GM10266 (cell line): ENCODE results near the gene LRRC4C.

ENCODE experiments used
- DNase-seq: peaks from one replicate; pipeline ENCODE4 v3.0.0; 2012; ENCODE audit errors: extremely low spot score
- TF ChIP-seq, protein P1 (sequence below): IDR thresholded peaks from 2 replicates; pipeline ENCODE4 v1.5.1; 2012; ENCODE audit warnings: mild to moderate bottlenecking, low read depth; ENCODE audit not compliant: control insufficient read depth, insufficient read depth; ENCODE audit errors: missing control alignments

Gene LRRC4C

DNA sequence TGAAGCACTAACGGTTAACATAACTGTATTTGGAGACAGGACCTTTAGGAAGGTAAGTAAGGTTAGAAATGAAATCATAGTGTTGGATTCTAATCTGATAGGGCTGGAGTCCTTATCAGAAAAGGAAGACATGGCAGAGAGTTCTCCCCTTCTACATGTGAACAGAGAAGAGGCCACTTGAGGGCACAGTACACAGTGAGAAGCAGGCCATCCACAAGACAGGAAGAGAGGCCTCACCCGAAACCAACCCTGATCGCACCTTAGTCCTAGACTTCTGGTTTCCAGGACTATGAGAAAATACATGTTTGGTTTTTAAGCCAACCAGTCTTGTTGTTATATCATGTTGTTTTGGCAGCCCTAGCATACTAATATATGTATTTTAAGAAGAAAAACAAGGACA is 170.0 kb downstream of the LRRC4C start:
- TF ChIP-seq, protein P1, sequence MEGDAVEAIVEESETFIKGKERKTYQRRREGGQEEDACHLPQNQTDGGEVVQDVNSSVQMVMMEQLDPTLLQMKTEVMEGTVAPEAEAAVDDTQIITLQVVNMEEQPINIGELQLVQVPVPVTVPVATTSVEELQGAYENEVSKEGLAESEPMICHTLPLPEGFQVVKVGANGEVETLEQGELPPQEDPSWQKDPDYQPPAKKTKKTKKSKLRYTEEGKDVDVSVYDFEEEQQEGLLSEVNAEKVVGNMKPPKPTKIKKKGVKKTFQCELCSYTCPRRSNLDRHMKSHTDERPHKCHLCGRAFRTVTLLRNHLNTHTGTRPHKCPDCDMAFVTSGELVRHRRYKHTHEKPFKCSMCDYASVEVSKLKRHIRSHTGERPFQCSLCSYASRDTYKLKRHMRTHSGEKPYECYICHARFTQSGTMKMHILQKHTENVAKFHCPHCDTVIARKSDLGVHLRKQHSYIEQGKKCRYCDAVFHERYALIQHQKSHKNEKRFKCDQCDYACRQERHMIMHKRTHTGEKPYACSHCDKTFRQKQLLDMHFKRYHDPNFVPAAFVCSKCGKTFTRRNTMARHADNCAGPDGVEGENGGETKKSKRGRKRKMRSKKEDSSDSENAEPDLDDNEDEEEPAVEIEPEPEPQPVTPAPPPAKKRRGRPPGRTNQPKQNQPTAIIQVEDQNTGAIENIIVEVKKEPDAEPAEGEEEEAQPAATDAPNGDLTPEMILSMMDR = no peak
- DNase-seq = no peak

DNA sequence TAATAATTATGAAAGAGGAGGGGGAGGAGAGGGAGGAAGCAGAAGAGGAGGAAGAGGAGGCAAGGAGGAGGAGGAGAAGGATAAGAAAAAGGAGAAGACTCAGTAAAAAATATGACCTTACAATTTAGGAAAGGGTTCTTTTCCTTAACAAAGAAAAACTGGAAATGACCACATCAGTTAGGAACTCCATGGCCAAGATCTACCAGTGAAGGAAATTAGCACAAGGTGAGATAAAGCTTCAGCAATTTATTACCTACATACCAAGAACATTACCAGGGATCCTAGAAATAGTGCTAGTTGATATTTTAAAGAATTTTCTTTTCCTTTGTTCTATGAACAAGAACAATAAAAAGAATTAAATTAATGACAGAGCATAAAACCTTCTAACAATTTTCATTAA is 172.7 kb downstream of the LRRC4C start:
- TF ChIP-seq, protein P1 = no peak
- DNase-seq = no peak

DNA sequence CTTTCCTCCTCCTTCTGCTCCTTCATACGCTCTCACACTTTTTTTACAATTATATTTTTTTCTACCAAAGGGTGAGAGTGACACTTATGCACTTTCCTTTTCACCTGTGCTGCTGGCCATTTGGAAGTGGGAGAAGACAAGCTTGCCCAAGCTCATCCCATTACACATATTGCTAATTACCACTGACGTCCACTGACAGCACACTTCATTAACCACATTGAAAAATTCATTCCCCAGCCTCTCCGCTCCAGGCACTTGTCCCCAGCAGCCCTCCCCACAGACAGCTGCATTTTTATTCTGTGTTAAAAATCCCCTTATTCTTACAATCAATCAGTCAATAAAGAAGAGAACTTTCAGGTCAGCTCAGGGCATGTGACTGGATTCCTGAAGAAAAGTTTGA is 175.1 kb downstream of the LRRC4C start:
- DNase-seq = no peak
- TF ChIP-seq, protein P1 = no peak

DNA sequence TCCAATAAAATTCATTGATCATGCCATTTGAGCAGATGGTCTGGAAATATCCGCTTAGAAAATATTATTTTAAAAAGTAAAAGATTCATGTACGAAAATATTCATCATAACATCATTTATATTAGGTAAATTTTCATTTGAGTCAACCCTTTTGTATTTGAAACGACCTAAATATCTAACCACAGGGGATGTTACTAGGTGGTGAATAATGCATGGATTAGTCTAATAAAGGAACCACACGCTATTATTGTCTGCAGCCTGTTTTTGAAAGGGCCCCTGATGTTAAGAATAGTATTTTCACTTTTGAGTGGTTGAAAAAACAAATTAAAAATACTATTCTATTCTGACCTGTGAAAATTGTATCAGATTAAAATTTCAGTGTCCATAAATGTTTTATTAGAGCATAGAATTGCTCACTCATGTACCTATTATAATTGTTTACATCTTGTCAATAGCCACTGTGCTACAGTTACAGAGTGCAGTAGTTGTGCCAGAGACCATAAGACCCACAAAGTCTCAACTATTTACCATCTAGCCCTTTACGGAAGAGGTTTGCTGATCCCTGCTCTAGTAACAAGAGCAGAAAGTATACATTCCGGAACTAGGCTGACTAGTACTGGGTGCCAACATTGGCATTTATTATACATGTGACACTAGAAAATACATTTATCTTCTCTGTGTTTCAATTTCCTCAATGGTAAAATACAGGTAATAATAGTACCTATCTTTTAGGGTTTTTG is 176.1 kb downstream of the LRRC4C start:
- no peak for DNase-seq

DNA sequence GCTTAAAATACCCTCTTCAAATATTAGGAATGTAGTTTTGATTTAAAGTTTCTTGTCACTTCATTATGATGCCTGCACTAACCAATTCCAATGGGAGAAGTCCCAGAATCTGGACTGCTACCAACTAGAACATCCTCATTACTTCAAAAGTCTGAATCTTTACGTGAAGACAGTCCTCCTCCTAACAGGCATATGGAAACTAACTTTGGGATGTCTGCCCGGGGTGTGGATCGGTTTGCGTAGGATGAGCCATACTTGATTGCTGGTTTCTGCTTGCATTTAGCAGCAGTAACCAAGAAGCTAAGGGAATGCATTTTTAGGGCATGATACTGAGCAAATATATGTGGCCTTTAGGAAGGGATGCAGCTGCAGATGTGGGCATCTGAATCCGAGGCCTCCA is 177.1 kb downstream of the LRRC4C start:
- DNase-seq = no peak
- TF ChIP-seq, protein P1 = no peak

More for the DNA sequence above, 176.1 kb downstream of the LRRC4C start:
- TF ChIP-seq, protein P1 = no peak

DNA sequence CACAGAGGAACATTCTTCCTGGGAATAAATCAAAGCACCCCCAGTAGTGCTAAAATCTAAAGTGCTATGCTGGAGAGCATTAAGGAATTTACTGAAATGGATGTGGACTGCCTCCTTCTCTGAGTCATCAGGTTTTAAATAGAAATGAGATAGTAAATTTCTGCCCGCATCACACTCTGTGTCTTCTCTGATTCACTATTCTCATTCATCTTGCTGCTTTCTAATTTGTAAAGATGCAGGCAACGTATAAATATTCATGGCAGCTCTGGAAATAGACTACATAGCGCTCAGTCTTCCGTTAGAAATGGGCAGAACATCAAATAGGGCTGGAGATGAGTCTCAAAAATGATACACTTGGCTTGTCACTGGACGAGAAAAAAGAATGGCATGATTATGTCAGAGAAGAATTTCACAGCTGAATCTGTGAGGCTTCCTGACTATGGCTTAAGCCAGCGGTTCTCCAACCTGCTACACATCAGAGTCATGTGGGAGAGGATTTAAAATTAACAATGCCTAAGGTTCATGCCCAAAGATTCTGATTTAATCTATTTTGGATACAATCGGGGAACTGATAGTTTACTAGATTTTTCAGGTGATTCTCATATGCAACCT is 178.2 kb downstream of the LRRC4C start:
- no peak for DNase-seq
- TF ChIP-seq, protein P1 = no peak

DNA sequence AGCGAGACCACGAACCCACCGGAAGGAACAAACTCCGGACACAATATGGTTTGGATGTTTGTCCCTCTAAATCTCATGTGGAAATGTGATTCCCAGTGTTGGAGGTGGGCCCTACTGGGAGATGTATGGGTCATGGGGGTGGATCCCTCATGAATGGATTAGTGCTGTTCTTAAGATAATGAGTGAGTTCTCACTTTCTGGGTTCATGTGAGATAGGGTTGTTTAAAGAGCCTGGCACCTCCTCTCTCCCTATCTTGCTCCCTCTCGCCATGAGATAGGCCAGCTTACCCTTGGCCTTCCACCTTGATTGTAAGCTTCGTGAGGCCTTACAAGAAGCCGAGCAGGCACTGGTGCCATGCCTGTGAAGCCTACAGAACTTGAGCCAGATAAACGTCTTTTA is 184.6 kb downstream of the LRRC4C start:
- TF ChIP-seq, protein P1 = no peak
- no peak for DNase-seq
